Aorta (tissue), 5 donors: ENCODE data around the gene CD27. TPM values are rescaled to one million over a fixed set of nuclear protein-coding genes. Genes with fewer than 3 reads are reported as not detected.

Experiments
- ATAC-seq: fragments of 200-7000 bp; cut with Tn5 transposase; one replicate; pipeline ENCODE4 v1.9.1; 2022; ENCODE audit warnings: moderate library complexity; ENCODE audit not compliant: low FRiP score
- DNase-seq, 2 donors: peaks; one replicate each; pipeline ENCODE4 v3.0.0-alpha.2; 2020
- H3K27ac ChIP-seq, 2 donors: one replicate each; pipeline ENCODE4 v1.5.1; 2013; ENCODE audit warnings: low read length in 2 of 2, mild to moderate bottlenecking in 2 of 2, moderate library complexity in 2 of 2, control low read depth in 1 of 2, inconsistent platforms in 1 of 2, low read depth in 1 of 2
- H3K27me3 ChIP-seq, 2 donors: one replicate each; pipeline ENCODE4 v1.6.1; 2013; ENCODE audit warnings: control low read depth in 1 of 2, low read length in 1 of 2, mild to moderate bottlenecking in 1 of 2, moderate library complexity in 1 of 2; ENCODE audit not compliant: insufficient read depth in 2 of 2, control insufficient read depth in 1 of 2
- H3K36me3 ChIP-seq, 2 donors: one replicate each; pipeline ENCODE4 v1.6.1; 2013; ENCODE audit warnings: control low read depth in 1 of 2, low read length in 1 of 2, mild to moderate bottlenecking in 1 of 2; ENCODE audit not compliant: insufficient read depth in 2 of 2, control insufficient read depth in 1 of 2
- H3K4me1 ChIP-seq, 2 donors: one replicate each; pipeline ENCODE4 v1.6.1; 2013; ENCODE audit warnings: low read length in 2 of 2, control low read depth in 1 of 2, mild to moderate bottlenecking in 1 of 2, moderate library complexity in 1 of 2; ENCODE audit not compliant: insufficient read depth in 2 of 2, control insufficient read depth in 1 of 2
- H3K4me3 ChIP-seq, 2 donors: one replicate each; pipeline ENCODE4 v1.5.1; 2013; ENCODE audit warnings: low read length in 2 of 2, control low read depth in 1 of 2, mild to moderate bottlenecking in 1 of 2
- H3K9me3 ChIP-seq: one replicate; pipeline ENCODE4 v1.6.1; 2013; ENCODE audit warnings: mild to moderate bottlenecking, low read length; ENCODE audit not compliant: control insufficient read depth
- WGBS, 2 donors: extraction: QIAGEN DNeasy Blood & Tissue Kit; methylation state at CpG; one replicate each; pipeline ENCODE4 v1.1.7; 2013; 5-methylcytosine and 5-hydroxymethylcytosine counted together
- intact Hi-C, 2 donors: fragments of 100-400 bp; cut with DNase I; formaldehyde crosslinking; loops; one replicate each; pipeline versions ENCODE4 v1.14.2 to v1.15.0; 2022
- polyA plus RNA-seq, 2 donors: library from polyadenylated mRNA; stranded (reverse); fragments of 200-250 nt; gene quantifications; one replicate each; pipeline ENCODE4 v1.2.3, GENCODE V29; 2013
- total RNA-seq, 2 donors: library from RNA; stranded (reverse); fragmentation: NEBNext Ultra II Directional; extraction: Animal tissue kit (Norgen Biotek cat#: 25700); gene quantifications; one replicate each; pipeline ENCODE4 v1.2.1, GENCODE V29; 2021
- donor health status: healthy with polysubstance abuse.
- donor health status: Bipolar disorder and iron deficiency.
- donor health status: DM: no; HTN: no; CAD: no.
- donor health status: DM: no; HTN: no; CAD: no.
- donor health status: DM: yes; HTN: yes; CAD: no.

CD27 gene
- total and polyA plus RNA-seq, 4 donors: 0.51 to 1.2 (median 1.1) TPM

DNA sequence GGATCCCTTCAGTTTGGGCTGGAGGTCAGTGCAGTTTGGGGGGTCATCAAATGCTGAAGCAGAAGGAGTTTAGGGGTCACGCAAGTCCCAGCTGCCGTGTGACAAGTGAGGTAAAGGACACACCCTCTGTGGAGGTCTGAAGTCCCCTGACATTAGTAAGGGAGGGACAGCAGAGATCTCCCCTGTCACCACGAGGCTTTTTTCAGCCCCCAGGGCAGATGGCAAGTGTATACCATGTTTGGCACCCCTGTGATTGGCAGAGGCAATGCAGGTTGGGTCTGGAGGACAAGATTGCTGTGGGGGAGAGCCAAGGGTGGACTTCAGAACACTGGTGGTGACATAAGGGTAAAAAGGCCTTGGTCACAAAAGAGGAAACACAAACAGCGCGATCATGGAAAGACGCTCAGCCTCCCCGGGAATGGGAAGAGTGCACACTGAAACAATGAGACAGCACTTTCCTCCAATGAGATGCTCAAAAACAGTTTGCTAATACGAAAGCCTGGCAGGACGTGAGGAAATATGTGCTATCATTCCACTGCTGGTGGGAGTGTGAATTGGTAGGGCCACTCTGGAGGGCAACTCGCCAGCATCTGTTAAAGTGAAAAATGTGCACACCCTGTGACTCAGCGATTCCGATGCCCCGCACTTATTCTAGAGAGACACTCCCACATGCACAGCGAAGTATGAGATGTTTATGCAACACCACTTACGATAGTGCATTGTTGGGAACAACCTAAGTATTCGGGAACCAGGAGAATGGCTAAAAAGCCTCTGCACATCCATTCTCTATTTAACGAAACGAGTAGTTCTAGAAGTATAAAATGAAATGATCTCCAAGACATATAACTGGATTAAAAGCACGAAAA is 14.4 kb upstream of the CD27 start:
- WGBS, 2 donors: 11 to 12% methylated on average over 19 of the region's 19 CpGs
- intact Hi-C loops: no loop called here
- Histone ChIP-seq H3K27me3 (no peaks in the 10 kb centered on the region), H3K4me1 (peaks cover 0 to 4% of the 10 kb centered on the region in 2 donors), H3K9me3 (no peaks in the 10 kb centered on the region), H3K27ac (peak overlapping the region; percentile 8 to 98), H3K4me3 (peak overlapping the region in 1 of 2 donors; percentile 31), H3K36me3 (no peaks in the 10 kb centered on the region)
- DNase-seq (peak; percentile 93 to 95), ATAC-seq (peak; percentile 90)

DNA sequence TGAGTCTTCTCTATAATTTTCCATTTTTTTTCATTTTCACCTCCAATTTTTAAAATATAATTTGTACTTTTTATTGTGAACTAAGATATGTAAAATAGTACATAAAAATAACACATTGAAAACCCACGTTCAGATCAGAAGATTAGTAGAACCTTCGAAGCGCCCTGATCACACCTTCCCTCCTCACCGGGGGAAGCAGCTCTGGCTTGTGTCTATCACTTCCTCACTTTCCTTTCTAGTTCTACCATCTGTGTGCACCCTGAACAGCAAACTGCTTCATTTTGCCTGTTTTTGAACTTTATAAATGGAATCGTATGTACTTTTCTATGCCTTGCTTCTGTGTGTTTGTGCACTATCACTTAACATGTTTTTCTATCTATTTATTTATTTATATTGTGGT is 11.8 kb upstream of the CD27 start:
- WGBS, 2 donors: 92% methylated on average over 5 of the region's 5 CpGs
- H3K27me3 ChIP-seq: no peaks in the 10 kb centered on the region
- ATAC-seq (no peak), DNase-seq (no peak)
- H3K4me3 ChIP-seq: no peak overlapping the region
- H3K36me3 ChIP-seq: no peaks in the 10 kb centered on the region
- no peaks in the 10 kb centered on the region for H3K9me3 ChIP-seq
- intact Hi-C loops: no loop called here
- no peak overlapping the region for H3K27ac ChIP-seq
- peaks cover 0 to 4% of the 10 kb centered on the region in 2 donors for H3K4me1 ChIP-seq

DNA sequence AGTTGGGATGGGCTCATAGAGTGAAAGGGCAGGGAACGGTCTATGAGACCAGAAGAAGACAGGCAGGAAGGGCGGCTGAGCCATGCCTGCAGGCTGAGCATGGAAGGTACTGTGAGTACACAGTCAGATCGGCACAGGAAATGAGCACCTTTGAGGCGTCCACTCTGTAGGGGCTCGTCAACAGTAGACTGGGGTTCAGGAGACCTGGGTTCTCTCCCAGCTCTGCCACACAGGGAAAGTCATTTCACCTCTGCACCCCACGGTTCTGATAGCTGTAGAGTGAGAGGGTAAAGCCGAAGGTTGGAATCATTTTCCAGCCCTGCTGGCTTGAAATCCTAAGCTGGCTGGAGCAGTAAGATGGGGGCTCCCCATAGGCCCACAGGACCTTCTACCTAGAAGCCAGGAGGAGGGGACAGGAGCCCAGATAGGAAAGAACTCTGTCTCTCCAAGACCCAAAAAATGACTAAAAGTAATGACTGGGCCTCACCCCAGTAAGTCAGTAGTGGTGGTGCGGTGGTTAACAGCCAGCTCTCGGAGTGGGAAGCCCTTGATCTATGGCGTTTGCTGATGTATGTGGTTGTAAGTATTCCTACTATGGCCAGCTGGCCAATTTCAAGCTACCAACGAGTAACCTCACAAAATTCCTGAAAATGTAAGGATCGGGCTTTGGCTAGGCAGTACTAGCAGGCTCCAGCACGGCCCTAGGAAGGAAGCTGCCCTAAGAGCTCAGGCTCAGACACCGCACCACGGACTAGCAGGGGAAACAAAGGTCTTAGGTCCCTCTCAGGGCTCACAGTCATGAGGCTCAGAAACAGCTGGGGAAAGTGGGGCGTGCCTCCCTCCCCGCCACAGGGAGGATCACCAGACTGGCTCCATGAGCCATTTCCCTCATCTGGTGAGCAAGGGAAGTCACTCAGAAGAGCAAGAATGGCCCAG is 10.3 kb upstream of the CD27 start:
- H3K36me3 ChIP-seq: no peaks in the 10 kb centered on the region
- ATAC-seq: no peak

DNA sequence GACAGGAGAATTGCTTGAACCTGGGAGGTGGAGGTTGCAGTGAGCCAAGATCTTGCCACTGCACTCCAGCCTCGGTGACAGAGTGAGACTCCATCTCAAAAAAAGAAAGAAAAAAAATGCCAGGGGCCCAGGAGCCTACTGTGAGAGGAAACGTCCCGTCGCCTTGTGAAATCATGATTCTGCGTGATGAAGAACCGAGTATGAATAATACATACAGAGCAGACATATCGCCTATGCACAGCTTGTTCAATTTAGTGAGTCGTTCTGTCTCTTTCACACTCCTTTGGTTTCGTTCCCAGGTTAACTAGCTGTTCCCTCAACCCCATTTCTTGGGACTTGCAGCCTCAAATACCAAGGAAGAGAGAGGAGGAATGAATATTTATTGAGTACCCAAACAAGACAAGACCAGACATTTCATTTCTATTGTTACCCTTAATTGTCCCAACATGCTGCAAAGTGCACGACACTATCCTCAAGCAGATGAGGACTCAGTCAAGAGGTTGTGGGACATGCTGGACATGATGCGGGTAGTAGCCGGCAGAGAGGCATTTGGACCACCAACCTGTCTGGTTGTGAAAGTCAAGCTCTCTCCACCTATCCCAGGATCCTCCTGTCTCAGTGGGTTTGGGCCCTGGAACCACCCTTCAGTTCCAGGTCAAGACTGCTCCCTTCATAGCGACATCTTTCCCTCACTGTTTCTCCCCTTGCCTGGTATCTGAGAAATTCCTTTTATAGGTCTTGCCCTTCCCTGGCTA is 8.6 kb upstream of the CD27 start:
- DNase-seq (no peak), ATAC-seq (no peak)
- Histone ChIP-seq H3K27me3 (no peaks in the 10 kb centered on the region), H3K4me3 (no peak overlapping the region), H3K4me1 (no peaks in the 10 kb centered on the region), H3K9me3 (no peaks in the 10 kb centered on the region), H3K27ac (no peak overlapping the region), H3K36me3 (no peaks in the 10 kb centered on the region)
- intact Hi-C loops: no loop called here
- WGBS, 2 donors: 82 to 90% methylated on average over 13 of the region's 13 CpGs

More for the DNA sequence above, 10.3 kb upstream of the CD27 start:
- Histone ChIP-seq H3K4me3 (no peak overlapping the region), H3K4me1 (peaks cover 0 to 4% of the 10 kb centered on the region in 2 donors), H3K27me3 (no peaks in the 10 kb centered on the region), H3K9me3 (no peaks in the 10 kb centered on the region), H3K27ac (no peak overlapping the region)
- DNase-seq: peak in 1 of 2 donors; percentile 40
- intact Hi-C loops: no loop called here
- whole genome bisulfite sequencing, 2 donors: 85 to 86% methylated on average over 17 of the region's 17 CpGs

DNA sequence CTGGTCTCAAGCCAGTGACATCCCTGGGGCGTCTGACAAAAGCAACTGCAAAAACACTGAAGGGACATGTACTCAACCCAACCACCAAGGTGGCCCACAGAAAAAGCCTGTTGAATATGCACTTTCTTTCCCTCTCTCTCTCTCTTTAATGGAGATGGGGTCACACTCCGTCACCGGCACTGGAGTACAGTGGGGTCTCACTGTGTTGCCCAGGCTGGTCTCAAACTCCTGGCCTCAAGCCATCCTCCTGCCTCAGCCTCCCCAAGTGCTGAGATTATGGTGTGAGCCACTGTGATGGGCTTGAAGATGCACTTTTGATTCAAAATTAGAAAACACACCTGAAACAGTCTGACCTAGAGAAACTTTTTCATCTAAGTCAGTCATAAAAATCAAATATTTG is 7.2 kb upstream of the CD27 start:
- Histone ChIP-seq H3K36me3 (no peaks in the 10 kb centered on the region), H3K27ac (no peak overlapping the region), H3K9me3 (no peaks in the 10 kb centered on the region), H3K4me3 (no peak overlapping the region), H3K4me1 (no peaks in the 10 kb centered on the region), H3K27me3 (no peaks in the 10 kb centered on the region)
- DNase-seq: no peak
- intact Hi-C loops: no loop called here
- no peak for ATAC-seq
- 75 to 87% methylated on average over 3 of the region's 3 CpGs for WGBS, 2 donors

DNA sequence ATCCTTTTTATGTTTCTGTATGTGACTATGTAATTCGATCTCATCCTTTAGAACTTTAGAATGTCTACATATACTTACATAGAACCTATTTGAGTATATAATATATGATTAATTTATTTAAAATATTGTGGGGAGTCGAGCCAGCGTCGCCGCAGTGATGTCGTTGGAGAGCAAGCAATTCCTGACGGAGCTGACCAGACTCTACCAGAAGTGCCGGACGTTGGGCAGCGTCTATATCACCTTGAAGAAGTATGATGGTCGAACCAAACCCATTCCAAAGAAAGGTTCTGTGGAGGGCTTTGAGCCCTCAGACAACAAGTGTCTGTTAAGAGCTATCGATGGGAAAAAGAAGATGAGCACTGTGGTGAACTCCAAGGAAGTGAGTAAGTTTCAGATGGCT is 6.4 kb upstream of the CD27 start:
- Histone ChIP-seq H3K4me1 (no peaks in the 10 kb centered on the region), H3K27ac (no peak overlapping the region), H3K27me3 (no peaks in the 10 kb centered on the region), H3K4me3 (no peak overlapping the region), H3K9me3 (no peaks in the 10 kb centered on the region), H3K36me3 (no peaks in the 10 kb centered on the region)
- intact Hi-C loops: no loop called here
- peak in 1 of 2 donors; percentile 59 for DNase-seq
- 87 to 91% methylated on average over 12 of the region's 12 CpGs for WGBS, 2 donors
- no peak for ATAC-seq

DNA sequence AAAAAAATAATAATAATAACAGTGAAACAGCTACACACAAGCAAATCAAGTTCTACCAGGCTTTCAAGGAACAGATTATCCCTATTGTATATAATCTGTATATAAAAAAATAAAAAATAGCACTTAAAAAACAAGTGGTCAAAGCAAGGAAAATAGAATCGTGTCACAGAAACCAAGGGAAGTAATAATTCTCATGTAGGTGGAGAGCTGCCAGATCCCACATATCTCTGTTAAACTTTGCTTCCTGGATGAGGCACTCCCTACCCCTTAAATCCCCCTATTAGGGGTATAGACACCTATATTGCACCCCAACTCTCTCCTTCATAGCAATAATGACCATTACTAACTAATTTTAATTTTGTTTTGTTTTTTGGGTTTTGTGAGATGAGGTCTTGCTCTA is 4.4 kb upstream of the CD27 start:
- intact Hi-C loops: no loop called here
- Histone ChIP-seq H3K9me3 (no peaks in the 10 kb centered on the region), H3K4me1 (no peaks in the 10 kb centered on the region), H3K27me3 (no peaks in the 10 kb centered on the region), H3K27ac (no peak overlapping the region), H3K4me3 (no peak overlapping the region), H3K36me3 (no peaks in the 10 kb centered on the region)
- DNase-seq (no peak), ATAC-seq (no peak)
- 32 to 61% methylated on average over 1 of the region's 1 CpG for WGBS, 2 donors

DNA sequence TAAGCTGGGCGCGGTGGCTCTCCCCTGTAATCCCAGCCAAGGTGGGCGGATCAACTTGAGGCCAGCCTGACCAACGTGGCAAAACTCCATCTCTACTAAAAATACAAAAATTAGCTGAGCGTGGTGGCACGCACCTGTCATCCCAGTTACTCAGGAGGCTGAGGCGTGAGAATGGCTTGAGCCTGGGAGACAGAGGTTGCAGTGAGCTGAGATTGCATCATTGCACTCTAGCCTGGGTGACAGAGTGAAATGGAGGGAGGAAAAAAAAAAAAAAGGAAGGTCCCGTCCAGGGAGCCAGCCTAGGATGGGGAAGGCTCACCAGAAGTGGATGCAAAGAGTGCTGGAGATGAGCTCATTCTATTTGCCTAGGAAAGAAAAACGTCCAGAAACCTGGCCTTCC is 1.9 kb upstream of the CD27 start:
- no peaks in the 10 kb centered on the region for H3K9me3 ChIP-seq
- intact Hi-C loops: no loop called here
- H3K27me3 ChIP-seq: no peaks in the 10 kb centered on the region
- no peak overlapping the region for H3K4me3 ChIP-seq
- DNase-seq (no peak), ATAC-seq (no peak)
- H3K27ac ChIP-seq: no peak overlapping the region
- WGBS, 2 donors: 72 to 73% methylated on average over 9 of the region's 9 CpGs
- H3K4me1 ChIP-seq: no peaks in the 10 kb centered on the region
- H3K36me3 ChIP-seq: no peaks in the 10 kb centered on the region
